ENCODE data around the gene AGRP.

The AGRP gene

GRCh38 chr16:67446968-67447507 is 36.3 kb downstream of the AGRP start:
- no peaks in the 10 kb centered on the region for H3K27me3 ChIP-seq (ENCODE audit: insufficient read depth, low read length, poor library complexity)
- ATAC-seq (ENCODE audit: insufficient read depth, low read depth) = no peak
- no peaks in the 10 kb centered on the region for H3K79me2 ChIP-seq (ENCODE audit: insufficient read depth, low read length)
- H3K4me1 ChIP-seq (ENCODE audit: insufficient read depth, low read length) = no peaks in the 10 kb centered on the region
- TF ChIP-seq EZH2 (IDR thresholded peaks at IDR 0.05; ENCODE audit: borderline replicate concordance, low read depth, low read length, severe bottlenecking) (no peak), CTCF (IDR thresholded peaks at IDR 0.05; ENCODE audit: borderline replicate concordance, extremely low read depth, low read length, poor library complexity, severe bottlenecking) (no peak)
- DNase-seq = no peak
- peak overlapping the region; percentile 40; the same call in 1 of the 2 replicates for H3K27ac ChIP-seq (ENCODE audit: low read length)
- H3K36me3 ChIP-seq (ENCODE audit: insufficient read depth, low read length) = peaks cover 33% of the 10 kb centered on the region
- H3K9ac ChIP-seq (ENCODE audit: low read depth, low read length) = no peak overlapping the region
- H4K20me1 ChIP-seq (ENCODE audit: insufficient read depth, low read length) = peaks cover 25% of the 10 kb centered on the region
- H3K4me2 ChIP-seq (ENCODE audit: insufficient read depth, low read length) = no peak overlapping the region
- no peaks in the 10 kb centered on the region for H3K9me3 ChIP-seq (ENCODE audit: insufficient read depth, low read length, severe bottlenecking)
- H2AFZ ChIP-seq (ENCODE audit: low read depth, low read length) = no peak overlapping the region
- no peak overlapping the region for H3K4me3 ChIP-seq (ENCODE audit: low read depth in 1 of 2, low read length in 2 of 2)

- Histone ChIP-seq H4K20me1 (ENCODE audit: insufficient read depth, low read length) (peaks cover 22% of the 10 kb centered on the region), H3K9ac (ENCODE audit: low read depth, low read length) (no peak overlapping the region), H3K4me2 (ENCODE audit: insufficient read depth, low read length) (no peak overlapping the region), H3K27ac (ENCODE audit: low read length) (no peak overlapping the region), H3K36me3 (ENCODE audit: insufficient read depth, low read length) (peaks cover 25% of the 10 kb centered on the region), H3K27me3 (ENCODE audit: insufficient read depth, low read length, poor library complexity) (no peaks in the 10 kb centered on the region), H3K9me3 (ENCODE audit: insufficient read depth, low read length, severe bottlenecking) (no peaks in the 10 kb centered on the region), H2AFZ (ENCODE audit: low read depth, low read length) (no peak overlapping the region), H3K4me3 (ENCODE audit: low read depth in 1 of 2, low read length in 2 of 2) (no peak overlapping the region), H3K4me1 (ENCODE audit: insufficient read depth, low read length) (no peaks in the 10 kb centered on the region), H3K79me2 (ENCODE audit: insufficient read depth, low read length) (no peaks in the 10 kb centered on the region)
- no peak for DNase-seq
- TF ChIP-seq CTCF (IDR thresholded peaks at IDR 0.05; ENCODE audit: borderline replicate concordance, extremely low read depth, low read length, poor library complexity, severe bottlenecking) = peak; percentile 1
- TF ChIP-seq EZH2 (IDR thresholded peaks at IDR 0.05; ENCODE audit: borderline replicate concordance, low read depth, low read length, severe bottlenecking) = no peak
- no peak for ATAC-seq (ENCODE audit: insufficient read depth, low read depth)
These were observed 37.1 kb downstream of the AGRP start for GRCh38 chr16:67445913-67446907.

GRCh38 chr16:67445441-67445912 is 37.9 kb downstream of the AGRP start:
- no peak for DNase-seq
- Histone ChIP-seq H4K20me1 (ENCODE audit: insufficient read depth, low read length) (peaks cover 22% of the 10 kb centered on the region), H3K79me2 (ENCODE audit: insufficient read depth, low read length) (no peaks in the 10 kb centered on the region), H3K36me3 (ENCODE audit: insufficient read depth, low read length) (peaks cover 25% of the 10 kb centered on the region), H3K27ac (ENCODE audit: low read length) (no peak overlapping the region), H3K9ac (ENCODE audit: low read depth, low read length) (no peak overlapping the region), H3K4me1 (ENCODE audit: insufficient read depth, low read length) (no peaks in the 10 kb centered on the region), H3K27me3 (ENCODE audit: insufficient read depth, low read length, poor library complexity) (no peaks in the 10 kb centered on the region), H3K4me2 (ENCODE audit: insufficient read depth, low read length) (no peak overlapping the region), H3K9me3 (ENCODE audit: insufficient read depth, low read length, severe bottlenecking) (no peaks in the 10 kb centered on the region), H3K4me3 (ENCODE audit: low read depth in 1 of 2, low read length in 2 of 2) (no peak overlapping the region), H2AFZ (ENCODE audit: low read depth, low read length) (no peak overlapping the region)
- peak; percentile 7 for TF ChIP-seq CTCF (IDR thresholded peaks at IDR 0.05; ENCODE audit: borderline replicate concordance, extremely low read depth, low read length, poor library complexity, severe bottlenecking)
- no peak for TF ChIP-seq EZH2 (IDR thresholded peaks at IDR 0.05; ENCODE audit: borderline replicate concordance, low read depth, low read length, severe bottlenecking)
- ATAC-seq (ENCODE audit: insufficient read depth, low read depth) = no peak
